ENCODE measurements around the gene MMP1. TPM values are rescaled to one million over a fixed set of nuclear protein-coding genes. Genes with fewer than 3 reads are reported as not detected.

The MMP1 gene
- total and polyA plus RNA-seq, 4 donors = 0.06 to 0.09 TPM; not detected in 2

GRCh38 chr11:102783720-102784119 is 14.2 kb downstream of the MMP1 start:
- 70% methylated on average over 2 of the region's 2 CpGs for WGBS
- DNase-seq (ENCODE audit: low spot score) = no peak
- no peak for TF ChIP-seq ZBTB33 (IDR thresholded peaks at IDR 0.05)
- no peak for TF ChIP-seq FOXA1 (IDR thresholded peaks at IDR 0.05)
- TF ChIP-seq HNF4G (IDR thresholded peaks at IDR 0.05) = no peak
- no peak for TF ChIP-seq FOXA2 (IDR thresholded peaks at IDR 0.05)
- no peak for TF ChIP-seq HNF4A (conservative IDR thresholded peaks at IDR 0.05)
- TF ChIP-seq YY1 (IDR thresholded peaks at IDR 0.05) = no peak
- TF ChIP-seq JUND (IDR thresholded peaks at IDR 0.05) = no peak

DNA sequence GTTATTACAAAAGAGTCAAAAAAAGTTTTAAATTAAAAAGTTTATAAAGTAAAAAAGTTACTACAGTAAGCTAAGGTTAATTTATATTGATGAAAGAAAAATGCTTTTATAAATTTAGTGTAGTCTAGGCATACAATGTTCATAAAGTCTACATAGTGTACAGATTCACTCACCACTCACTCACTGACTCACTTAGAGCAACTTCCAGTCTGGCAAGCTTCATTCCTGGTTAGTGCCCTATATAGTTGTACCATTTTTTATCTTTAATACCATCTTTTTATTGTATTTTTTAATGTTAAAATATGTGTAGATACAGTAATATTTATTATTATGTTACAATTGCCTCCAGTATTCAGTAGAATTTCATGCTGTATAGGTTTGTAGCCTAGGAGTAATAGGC is 14.9 kb downstream of the MMP1 start:
- no peaks in the 10 kb centered on the region for H3K27me3 ChIP-seq (ENCODE audit: control insufficient read depth in 4 of 4, insufficient read depth in 4 of 4, low read length in 3 of 4)
- no peak for TF ChIP-seq ZBTB33 (IDR thresholded peaks at IDR 0.05)
- no peak for TF ChIP-seq JUND (IDR thresholded peaks at IDR 0.05)
- no peaks in the 10 kb centered on the region for H3K9me3 ChIP-seq (ENCODE audit: control insufficient read depth in 4 of 4, low read length in 3 of 4)
- no peak for DNase-seq (ENCODE audit: low spot score)
- no peak overlapping the region for H3K4me3 ChIP-seq (ENCODE audit: low read depth in 1 of 3, low read length in 3 of 3)
- H3K4me1 ChIP-seq (ENCODE audit: control insufficient read depth in 4 of 4, insufficient read depth in 4 of 4, low read length in 3 of 4) = no peaks in the 10 kb centered on the region
- no peak overlapping the region for H3K27ac ChIP-seq (ENCODE audit: low read depth in 1 of 2, low read length in 2 of 2)
- no peaks in the 10 kb centered on the region for H3K36me3 ChIP-seq (ENCODE audit: control insufficient read depth in 4 of 4, insufficient read depth in 3 of 4, low read depth in 1 of 4, low read length in 3 of 4)
- H3K9ac ChIP-seq (ENCODE audit: low read depth in 1 of 2, low read length in 2 of 2) = no peak overlapping the region

More at GRCh38 chr11:102783720-102784119, 14.2 kb downstream of the MMP1 start:
- no peak overlapping the region for H3K27ac ChIP-seq (ENCODE audit: low read depth in 1 of 2, low read length in 2 of 2)
- H3K9ac ChIP-seq (ENCODE audit: low read depth in 1 of 2, low read length in 2 of 2) = no peak overlapping the region
- H3K36me3 ChIP-seq (ENCODE audit: control insufficient read depth in 4 of 4, insufficient read depth in 3 of 4, low read depth in 1 of 4, low read length in 3 of 4) = no peaks in the 10 kb centered on the region
- no peaks in the 10 kb centered on the region for H3K27me3 ChIP-seq (ENCODE audit: control insufficient read depth in 4 of 4, insufficient read depth in 4 of 4, low read length in 3 of 4)
- H3K9me3 ChIP-seq (ENCODE audit: control insufficient read depth in 4 of 4, low read length in 3 of 4) = no peaks in the 10 kb centered on the region
- H3K4me1 ChIP-seq (ENCODE audit: control insufficient read depth in 4 of 4, insufficient read depth in 4 of 4, low read length in 3 of 4) = no peaks in the 10 kb centered on the region
- no peak overlapping the region for H3K4me3 ChIP-seq (ENCODE audit: low read depth in 1 of 3, low read length in 3 of 3)

DNA sequence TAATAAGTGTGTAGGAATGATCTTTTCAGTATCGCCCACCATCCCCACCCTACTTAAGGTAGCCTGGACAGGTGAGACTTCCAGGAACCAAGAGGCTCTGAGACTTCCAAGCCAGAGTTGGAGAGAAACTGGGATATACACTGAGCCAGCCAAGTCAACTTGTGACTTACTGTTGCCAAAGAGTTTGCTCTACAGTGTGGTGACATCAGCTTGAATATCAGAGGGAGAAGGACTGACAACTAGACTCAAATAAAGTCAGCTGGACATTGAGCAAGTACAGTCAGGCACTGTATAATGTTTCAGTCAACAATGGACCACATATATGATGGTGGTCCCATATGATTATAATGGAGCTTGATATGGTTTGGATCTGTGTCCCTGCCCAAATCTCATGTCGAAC is 16.3 kb downstream of the MMP1 start:
- Histone ChIP-seq H3K4me1 (ENCODE audit: control insufficient read depth in 4 of 4, insufficient read depth in 4 of 4, low read length in 3 of 4) (no peaks in the 10 kb centered on the region), H3K9me3 (ENCODE audit: control insufficient read depth in 4 of 4, low read length in 3 of 4) (no peaks in the 10 kb centered on the region), H3K4me3 (ENCODE audit: low read depth in 1 of 3, low read length in 3 of 3) (no peak overlapping the region), H3K27ac (ENCODE audit: low read depth in 1 of 2, low read length in 2 of 2) (no peak overlapping the region), H3K27me3 (ENCODE audit: control insufficient read depth in 4 of 4, insufficient read depth in 4 of 4, low read length in 3 of 4) (no peaks in the 10 kb centered on the region), H3K36me3 (ENCODE audit: control insufficient read depth in 4 of 4, insufficient read depth in 3 of 4, low read depth in 1 of 4, low read length in 3 of 4) (no peaks in the 10 kb centered on the region), H3K9ac (ENCODE audit: low read depth in 1 of 2, low read length in 2 of 2) (no peak overlapping the region)
- 88% methylated on average over 2 of the region's 2 CpGs for WGBS
- no peak for DNase-seq (ENCODE audit: low spot score)
- TF ChIP-seq ZBTB33 (IDR thresholded peaks at IDR 0.05) (no peak), JUND (IDR thresholded peaks at IDR 0.05) (no peak), FOXA1 (IDR thresholded peaks at IDR 0.05) (no peak), HNF4A (conservative IDR thresholded peaks at IDR 0.05) (no peak), SP1 (IDR thresholded peaks at IDR 0.05) (no peak), MAX (IDR thresholded peaks at IDR 0.05) (no peak), RXRA (IDR thresholded peaks at IDR 0.05) (no peak), HNF4G (IDR thresholded peaks at IDR 0.05) (no peak), TAF1 (conservative IDR thresholded peaks at IDR 0.05) (no peak), ATF3 (IDR thresholded peaks at IDR 0.05) (no peak), EGR1 (IDR thresholded peaks at IDR 0.05; ENCODE audit: low read depth in 2 of 2) (no peak), YY1 (IDR thresholded peaks at IDR 0.05) (no peak), FOXA2 (IDR thresholded peaks at IDR 0.05) (no peak)
- TF ChIP-seq, protein P1, sequence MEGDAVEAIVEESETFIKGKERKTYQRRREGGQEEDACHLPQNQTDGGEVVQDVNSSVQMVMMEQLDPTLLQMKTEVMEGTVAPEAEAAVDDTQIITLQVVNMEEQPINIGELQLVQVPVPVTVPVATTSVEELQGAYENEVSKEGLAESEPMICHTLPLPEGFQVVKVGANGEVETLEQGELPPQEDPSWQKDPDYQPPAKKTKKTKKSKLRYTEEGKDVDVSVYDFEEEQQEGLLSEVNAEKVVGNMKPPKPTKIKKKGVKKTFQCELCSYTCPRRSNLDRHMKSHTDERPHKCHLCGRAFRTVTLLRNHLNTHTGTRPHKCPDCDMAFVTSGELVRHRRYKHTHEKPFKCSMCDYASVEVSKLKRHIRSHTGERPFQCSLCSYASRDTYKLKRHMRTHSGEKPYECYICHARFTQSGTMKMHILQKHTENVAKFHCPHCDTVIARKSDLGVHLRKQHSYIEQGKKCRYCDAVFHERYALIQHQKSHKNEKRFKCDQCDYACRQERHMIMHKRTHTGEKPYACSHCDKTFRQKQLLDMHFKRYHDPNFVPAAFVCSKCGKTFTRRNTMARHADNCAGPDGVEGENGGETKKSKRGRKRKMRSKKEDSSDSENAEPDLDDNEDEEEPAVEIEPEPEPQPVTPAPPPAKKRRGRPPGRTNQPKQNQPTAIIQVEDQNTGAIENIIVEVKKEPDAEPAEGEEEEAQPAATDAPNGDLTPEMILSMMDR (IDR thresholded peaks at IDR 0.05; ENCODE audit: low read depth, low read length, missing input control) = no peak
- TF ChIP-seq, protein P2, sequence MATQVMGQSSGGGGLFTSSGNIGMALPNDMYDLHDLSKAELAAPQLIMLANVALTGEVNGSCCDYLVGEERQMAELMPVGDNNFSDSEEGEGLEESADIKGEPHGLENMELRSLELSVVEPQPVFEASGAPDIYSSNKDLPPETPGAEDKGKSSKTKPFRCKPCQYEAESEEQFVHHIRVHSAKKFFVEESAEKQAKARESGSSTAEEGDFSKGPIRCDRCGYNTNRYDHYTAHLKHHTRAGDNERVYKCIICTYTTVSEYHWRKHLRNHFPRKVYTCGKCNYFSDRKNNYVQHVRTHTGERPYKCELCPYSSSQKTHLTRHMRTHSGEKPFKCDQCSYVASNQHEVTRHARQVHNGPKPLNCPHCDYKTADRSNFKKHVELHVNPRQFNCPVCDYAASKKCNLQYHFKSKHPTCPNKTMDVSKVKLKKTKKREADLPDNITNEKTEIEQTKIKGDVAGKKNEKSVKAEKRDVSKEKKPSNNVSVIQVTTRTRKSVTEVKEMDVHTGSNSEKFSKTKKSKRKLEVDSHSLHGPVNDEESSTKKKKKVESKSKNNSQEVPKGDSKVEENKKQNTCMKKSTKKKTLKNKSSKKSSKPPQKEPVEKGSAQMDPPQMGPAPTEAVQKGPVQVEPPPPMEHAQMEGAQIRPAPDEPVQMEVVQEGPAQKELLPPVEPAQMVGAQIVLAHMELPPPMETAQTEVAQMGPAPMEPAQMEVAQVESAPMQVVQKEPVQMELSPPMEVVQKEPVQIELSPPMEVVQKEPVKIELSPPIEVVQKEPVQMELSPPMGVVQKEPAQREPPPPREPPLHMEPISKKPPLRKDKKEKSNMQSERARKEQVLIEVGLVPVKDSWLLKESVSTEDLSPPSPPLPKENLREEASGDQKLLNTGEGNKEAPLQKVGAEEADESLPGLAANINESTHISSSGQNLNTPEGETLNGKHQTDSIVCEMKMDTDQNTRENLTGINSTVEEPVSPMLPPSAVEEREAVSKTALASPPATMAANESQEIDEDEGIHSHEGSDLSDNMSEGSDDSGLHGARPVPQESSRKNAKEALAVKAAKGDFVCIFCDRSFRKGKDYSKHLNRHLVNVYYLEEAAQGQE (IDR thresholded peaks at IDR 0.05) = no peak
